B cell (primary cell): ENCODE data around the gene ARSA. TPM values are rescaled to one million over a fixed set of nuclear protein-coding genes. Genes with fewer than 3 reads are reported as not detected.

Source experiments
- ATAC-seq: fragments of 200-7000 bp; cut with Tn5 transposase; one replicate; pipeline ENCODE4 v1.10.0; 2021; ENCODE audit warnings: low read depth, mild to moderate bottlenecking, moderate number of reproducible peaks, moderate library complexity
- CTCF ChIA-PET: fragments of 350-600 bp; sonication (Branson Sonifier 250); formaldehyde crosslinking; loops from one replicate; lab custom pipeline; 2021; ENCODE audit warnings: antibody characterized with exemption, inconsistent platforms; lab: Charles Lee
- POLR2A ChIA-PET: fragments of 350-600 bp; sonication (Branson Sonifier 250); formaldehyde crosslinking; loops from one replicate; lab custom pipeline; 2021; ENCODE audit warnings: antibody characterized with exemption; lab: Charles Lee
- DNase-seq: peaks from one replicate; pipeline ENCODE4 v3.0.0; 2013
- H2AFZ ChIP-seq: 2 replicates; pipeline ENCODE4 v1.6.1; 2012; ENCODE audit warnings: mild to moderate bottlenecking, low read depth, low read length; ENCODE audit not compliant: insufficient read depth, poor library complexity, severe bottlenecking
- H3K27ac ChIP-seq, 2 donors: 1 replicate in 1 of 2; 2 replicates in 1 of 2; pipeline ENCODE4 v1.5.1; 2012 to 2013; ENCODE audit warnings: low read length in 2 of 2, mild to moderate bottlenecking in 2 of 2, moderate library complexity in 1 of 2
- H3K27me3 ChIP-seq, 4 experiments: fragments of 200-600 bp in 1 of 4; sonication (generic) in 1 of 4; replicated peaks in 1 of 4; 1 replicate in 2 of 4; 2 replicates in 2 of 4; pipeline versions ENCODE4 v1.6.1 to v1.7.0; 2013 to 2016; ENCODE audit warnings: low read length in 3 of 4, mild to moderate bottlenecking in 2 of 4, mixed read lengths in 1 of 4, moderate library complexity in 1 of 4; ENCODE audit not compliant: insufficient read depth in 4 of 4, control insufficient read depth in 3 of 4; ENCODE audit errors: control extremely low read depth in 1 of 4
- H3K36me3 ChIP-seq, 2 experiments: replicated peaks in 1 of 2; 1 replicate in 1 of 2; 2 replicates in 1 of 2; pipeline versions ENCODE4 v1.6.1 to v1.7.1; 2013; ENCODE audit warnings: low read length in 1 of 2; ENCODE audit not compliant: insufficient read depth in 2 of 2, control insufficient read depth in 1 of 2; ENCODE audit errors: control extremely low read depth in 1 of 2, extremely low read depth in 1 of 2
- H3K4me1 ChIP-seq, 2 donors: fragments of 200-600 bp in 1 of 2; sonication (generic) in 1 of 2; 1 replicate in 1 of 2; 2 replicates in 1 of 2; pipeline versions ENCODE4 v1.5.1 to v1.6.1; 2013 to 2017; ENCODE audit warnings: low read length in 2 of 2; ENCODE audit not compliant: control insufficient read depth in 2 of 2, insufficient read depth in 2 of 2
- H3K4me2 ChIP-seq: replicated peaks from 2 replicates; pipeline ENCODE3; 2012; ENCODE audit warnings: mild to moderate bottlenecking, low read depth, low read length; ENCODE audit not compliant: poor library complexity, severe bottlenecking
- H3K4me3 ChIP-seq, 5 experiments: fragments of 200-600 bp in 1 of 5; sonication (generic) in 1 of 5; 1 replicate in 3 of 5; 2 replicates in 2 of 5; pipeline versions ENCODE4 v1.5.1 to v1.7.0; 2011 to 2016; ENCODE audit warnings: low read length in 4 of 5, mild to moderate bottlenecking in 4 of 5, low read depth in 2 of 5, control low read depth in 1 of 5, moderate library complexity in 1 of 5; ENCODE audit not compliant: insufficient read depth in 1 of 5; ENCODE audit errors: control extremely low read depth in 1 of 5, extremely low read depth in 1 of 5
- H3K79me2 ChIP-seq: fragments of 200-600 bp; sonication (generic); one replicate; pipeline ENCODE4 v1.6.0; 2016; ENCODE audit warnings: low read length; ENCODE audit not compliant: control insufficient read depth, insufficient read depth
- H3K9ac ChIP-seq: fragments of 200-600 bp; sonication (generic); 2 replicates; pipeline ENCODE4 v1.6.1; 2017; ENCODE audit warnings: mild to moderate bottlenecking, low read length, moderate library complexity
- H3K9me3 ChIP-seq, 3 donors: one replicate each; pipeline versions ENCODE4 v1.6.1 to v1.7.1; 2013; ENCODE audit warnings: low read length in 2 of 3; ENCODE audit not compliant: control insufficient read depth in 2 of 3, insufficient read depth in 1 of 3; ENCODE audit errors: control extremely low read depth in 1 of 3
- H4K20me1 ChIP-seq: 2 replicates; pipeline ENCODE4 v1.6.0; 2012; ENCODE audit warnings: mild to moderate bottlenecking, low read length; ENCODE audit not compliant: insufficient read depth, control insufficient read depth, poor library complexity, severe bottlenecking
- H3K27ac Mint-ChIP-seq: one replicate; pipeline ENCODE4 v1.8.0; 2021; ENCODE audit warnings: mixed read lengths
- H3K27me3 Mint-ChIP-seq: one replicate; pipeline ENCODE4 v1.8.0; 2021; ENCODE audit warnings: mixed read lengths
- H3K4me1 Mint-ChIP-seq: one replicate; pipeline ENCODE4 v1.8.0; 2021; ENCODE audit warnings: mixed read lengths
- H3K4me3 Mint-ChIP-seq: one replicate; pipeline ENCODE4 v1.8.0; 2021; ENCODE audit warnings: mixed read lengths
- H3K9me3 Mint-ChIP-seq: one replicate; pipeline ENCODE4 v1.8.0; 2022; ENCODE audit warnings: mixed read lengths; ENCODE audit not compliant: insufficient read depth
- EZH2 ChIP-seq: IDR thresholded peaks from 2 replicates; pipeline ENCODE4 v1.6.1; 2012; ENCODE audit warnings: borderline replicate concordance, low read depth, mild to moderate bottlenecking, moderate library complexity, low read length; ENCODE audit not compliant: insufficient read depth, poor library complexity, severe bottlenecking
- WGBS: methylation state at CpG from one replicate; pipeline ENCODE4 v1.1.5; 2013; ENCODE audit warnings: missing lambda C conversion rate; ENCODE audit not compliant: insufficient coverage; 5-methylcytosine and 5-hydroxymethylcytosine counted together
- intact Hi-C: fragments of 100-400 bp; cut with micrococcal nuclease; formaldehyde crosslinking; loops from one replicate; pipeline ENCODE4 v1.10.0; 2022
- polyA plus RNA-seq: library from polyadenylated mRNA; depleted of rRNA; stranded (reverse); fragments of >200 nt; gene quantifications from 2 replicates; pipeline ENCODE4 v1.2.3, GENCODE V29; 2012
- total RNA-seq, 2 donors: library from RNA; stranded (reverse); fragments of 120-200 nt in 1 of 2; gene quantifications; 1 replicate in 1 of 2; 2 replicates in 1 of 2; pipeline versions ENCODE4 v1.2.3 to v1.2.4, GENCODE V29; 2013 to 2022
- TF ChIP-seq, protein P1 (sequence below): fragments of 200-600 bp; IDR thresholded peaks from one replicate; pipeline ENCODE4 v1.8.0; 2022; ENCODE audit warnings: antibody characterized with exemption, mild to moderate bottlenecking

The ARSA gene
- total and polyA plus RNA-seq, 2 donors (not counting 1 experiment from before 2014, with no cell fraction given) = 82.0 to 128 TPM

DNA sequence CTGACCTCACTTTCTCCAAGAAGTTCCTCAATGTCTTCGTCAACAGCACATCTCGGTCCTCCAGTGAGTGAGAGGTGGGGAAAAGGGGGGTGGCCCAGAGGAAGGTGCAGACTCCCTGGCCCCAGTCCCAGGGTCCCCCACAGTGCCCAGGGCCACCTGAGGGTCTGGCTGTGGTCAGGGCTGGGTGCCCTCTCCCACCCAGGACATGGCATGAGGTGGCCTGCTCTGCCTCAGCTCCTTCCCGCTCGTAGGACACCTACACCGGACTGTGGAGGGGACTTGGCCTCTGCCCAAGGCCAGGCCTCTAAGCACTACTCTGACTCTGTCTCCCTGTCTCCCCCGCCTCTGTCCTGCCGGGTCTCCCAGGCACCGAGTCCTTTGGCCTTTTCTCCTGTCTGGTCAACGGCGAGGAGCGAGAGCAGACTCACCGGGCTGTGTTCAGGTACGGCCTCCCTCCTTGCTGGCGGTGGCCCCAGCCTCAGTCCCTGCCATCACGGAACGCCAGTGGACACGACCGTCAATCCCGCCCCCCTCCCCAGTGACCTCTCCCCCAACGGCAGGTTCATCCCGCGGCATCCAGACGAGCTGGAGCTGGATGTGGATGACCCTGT is 22.8 kb downstream of the ARSA start:
- Histone ChIP-seq H3K9ac (no peak overlapping the region), H3K4me1 (peaks cover 3 to 4% of the 10 kb centered on the region in 2 donors), H3K27me3 (peaks cover 0 to 64% (median 18%) of the 10 kb centered on the region in 4 experiments), H2AFZ (no peak overlapping the region), H3K9me3 (no peaks in the 10 kb centered on the region), H4K20me1 (no peaks in the 10 kb centered on the region), H3K4me3 (no peak overlapping the region), H3K36me3 (no peaks in the 10 kb centered on the region), H3K4me2 (no peak overlapping the region), H3K27ac (no peak overlapping the region), H3K79me2 (no peaks in the 10 kb centered on the region)
- H3K4me1 Mint-ChIP-seq = peaks cover 8% of the 10 kb centered on the region
- no peak overlapping the region for H3K4me3 Mint-ChIP-seq
- CTCF ChIA-PET = no interaction called here
- intact Hi-C loops = no loop called here
- peaks cover 43% of the 10 kb centered on the region for H3K27me3 Mint-ChIP-seq
- 90% methylated on average over 20 of the region's 23 CpGs for WGBS
- TF ChIP-seq, protein P1, sequence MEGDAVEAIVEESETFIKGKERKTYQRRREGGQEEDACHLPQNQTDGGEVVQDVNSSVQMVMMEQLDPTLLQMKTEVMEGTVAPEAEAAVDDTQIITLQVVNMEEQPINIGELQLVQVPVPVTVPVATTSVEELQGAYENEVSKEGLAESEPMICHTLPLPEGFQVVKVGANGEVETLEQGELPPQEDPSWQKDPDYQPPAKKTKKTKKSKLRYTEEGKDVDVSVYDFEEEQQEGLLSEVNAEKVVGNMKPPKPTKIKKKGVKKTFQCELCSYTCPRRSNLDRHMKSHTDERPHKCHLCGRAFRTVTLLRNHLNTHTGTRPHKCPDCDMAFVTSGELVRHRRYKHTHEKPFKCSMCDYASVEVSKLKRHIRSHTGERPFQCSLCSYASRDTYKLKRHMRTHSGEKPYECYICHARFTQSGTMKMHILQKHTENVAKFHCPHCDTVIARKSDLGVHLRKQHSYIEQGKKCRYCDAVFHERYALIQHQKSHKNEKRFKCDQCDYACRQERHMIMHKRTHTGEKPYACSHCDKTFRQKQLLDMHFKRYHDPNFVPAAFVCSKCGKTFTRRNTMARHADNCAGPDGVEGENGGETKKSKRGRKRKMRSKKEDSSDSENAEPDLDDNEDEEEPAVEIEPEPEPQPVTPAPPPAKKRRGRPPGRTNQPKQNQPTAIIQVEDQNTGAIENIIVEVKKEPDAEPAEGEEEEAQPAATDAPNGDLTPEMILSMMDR = no peak
- no peak overlapping the region for H3K27ac Mint-ChIP-seq
- POLR2A ChIA-PET = no interaction called here
- DNase-seq = no peak
- ATAC-seq = no peak
- H3K9me3 Mint-ChIP-seq = no peaks in the 10 kb centered on the region

DNA sequence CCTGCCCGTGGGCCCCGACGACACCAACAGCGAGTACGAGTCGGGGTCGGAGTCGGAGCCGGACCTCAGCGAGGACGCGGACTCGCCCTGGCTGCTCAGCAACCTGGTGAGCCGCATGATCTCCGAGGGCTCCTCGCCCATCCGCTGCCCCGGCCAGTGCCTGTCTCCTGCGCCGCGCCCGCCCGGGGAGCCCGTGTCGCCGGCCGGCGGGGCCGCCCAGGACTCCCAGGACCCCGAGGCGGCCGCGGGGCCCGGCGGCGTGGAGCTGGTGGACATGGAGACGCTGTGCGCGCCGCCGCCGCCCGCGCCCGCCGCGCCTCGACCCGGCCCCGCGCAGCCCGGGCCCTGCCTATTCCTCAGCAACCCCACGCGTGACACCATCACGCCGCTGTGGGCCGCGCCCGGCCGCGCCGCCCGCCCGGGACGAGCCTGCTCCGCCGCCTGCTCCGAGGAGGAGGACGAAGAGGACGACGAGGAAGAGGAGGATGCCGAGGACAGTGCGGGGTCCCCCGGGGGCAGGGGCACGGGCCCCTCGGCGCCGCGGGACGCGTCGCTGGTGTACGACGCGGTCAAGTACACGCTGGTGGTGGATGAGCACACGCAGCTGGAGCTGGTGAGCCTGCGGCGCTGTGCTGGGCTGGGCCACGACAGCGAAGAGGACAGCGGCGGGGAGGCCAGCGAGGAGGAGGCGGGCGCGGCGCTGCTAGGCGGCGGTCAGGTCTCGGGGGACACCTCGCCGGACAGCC is 23.5 kb downstream of the ARSA start:
- ATAC-seq = no peak
- no peak overlapping the region for H2AFZ ChIP-seq
- peaks cover 12% of the 10 kb centered on the region for H3K4me1 Mint-ChIP-seq
- H3K27me3 ChIP-seq = peaks cover 0 to 67% (median 23%) of the 10 kb centered on the region in 4 experiments
- DNase-seq = no peak
- H3K36me3 ChIP-seq = no peaks in the 10 kb centered on the region
- ChIA-PET CTCF (no interaction called here), POLR2A (no interaction called here)
- no peak overlapping the region for H3K4me3 Mint-ChIP-seq
- TF ChIP-seq EZH2 = no peak
- TF ChIP-seq, protein P1 = no peak
- no peak overlapping the region for H3K9ac ChIP-seq
- peaks cover 0 to 7% (median 0%) of the 10 kb centered on the region in 3 donors for H3K9me3 ChIP-seq
- H3K4me3 ChIP-seq = no peak overlapping the region
- H3K9me3 Mint-ChIP-seq = no peaks in the 10 kb centered on the region
- H4K20me1 ChIP-seq = no peaks in the 10 kb centered on the region
- no peaks in the 10 kb centered on the region for H3K79me2 ChIP-seq
- H3K4me2 ChIP-seq = no peak overlapping the region
- WGBS = 43% methylated on average over 89 of the region's 103 CpGs
- no peak overlapping the region for H3K27ac ChIP-seq
- intact Hi-C loops = no loop called here
- H3K27me3 Mint-ChIP-seq = peaks cover 42% of the 10 kb centered on the region
- no peak overlapping the region for H3K27ac Mint-ChIP-seq
- H3K4me1 ChIP-seq = peaks cover 7 to 9% of the 10 kb centered on the region in 2 donors
